ENCODE results near the gene DOK6. TPM values are rescaled to one million over a fixed set of nuclear protein-coding genes. Genes with fewer than 3 reads are reported as not detected.
A peak's percentile ranks its signal among the peaks of the same experiment; 100 is the strongest.
"Not testable (repeated sequence)": the region's sequence is repeated elsewhere in the genome, so short reads cannot be mapped to it uniquely, and the experiment has no call there.

Gene DOK6
- 0.07 and 0.18 TPM in 2 replicates for total RNA-seq (2014; rRNA removed; shearing (Covaris generic))
- 1.2 and 1.7 TPM in 2 replicates for polyA plus RNA-seq (2015; cell fraction: cytosol; rRNA removed)
- polyA plus RNA-seq (2015; cell fraction: nucleus; rRNA removed): 0.20 and 0.37 TPM in 2 replicates

GRCh38 chr18:69400253-69400975, at the start of gene DOK6:
Gene DOK6, plus strand, starts transcription at chr18:69400888.
- peak; percentile 68 for DNase-seq (ENCODE audit: low read depth)

- no peak for DNase-seq (ENCODE audit: low read depth)
Measured at GRCh38 chr18:69353023-69353422, 47.7 kb upstream of the DOK6 start.

GRCh38 chr18:69357590-69357989, 43.1 kb upstream of the DOK6 start:
- DNase-seq (ENCODE audit: low read depth): no peak

- no peak for DNase-seq (ENCODE audit: low read depth)
Measured at GRCh38 chr18:69358212-69358895, 42.3 kb upstream of the DOK6 start.

- DNase-seq (ENCODE audit: low read depth): not testable (repeated sequence)
Measured at GRCh38 chr18:69359768-69360167, 40.9 kb upstream of the DOK6 start.

GRCh38 chr18:69364930-69365329, 35.8 kb upstream of the DOK6 start:
- DNase-seq (ENCODE audit: low read depth): no peak

- DNase-seq (ENCODE audit: low read depth): no peak
Measured at GRCh38 chr18:69365658-69366057, 35.0 kb upstream of the DOK6 start.

- DNase-seq (ENCODE audit: low read depth): no peak
Measured at GRCh38 chr18:69367104-69367503, 33.6 kb upstream of the DOK6 start.

GRCh38 chr18:69371729-69372128, 29.0 kb upstream of the DOK6 start:
- DNase-seq (ENCODE audit: low read depth): no peak

- peak; percentile 14 for DNase-seq (ENCODE audit: low read depth)
Measured at GRCh38 chr18:69380324-69380723, 20.4 kb upstream of the DOK6 start.

GRCh38 chr18:69383186-69383585, 17.5 kb upstream of the DOK6 start:
- peak; percentile 7 for DNase-seq (ENCODE audit: low read depth)

- peak; percentile 25 for DNase-seq (ENCODE audit: low read depth)
Measured at GRCh38 chr18:69387186-69387585, 13.5 kb upstream of the DOK6 start.

- DNase-seq (ENCODE audit: low read depth): no peak
Measured at GRCh38 chr18:69388222-69388621, 12.5 kb upstream of the DOK6 start.

- peak; percentile 79 for DNase-seq (ENCODE audit: low read depth)
Measured at GRCh38 chr18:69397096-69397495, 3.6 kb upstream of the DOK6 start.

- DNase-seq (ENCODE audit: low read depth): no peak
Measured at GRCh38 chr18:69399253-69399652, 1.4 kb upstream of the DOK6 start.

GRCh38 chr18:69400976-69401225, 213 bp downstream of the DOK6 start:
- no peak for DNase-seq (ENCODE audit: low read depth)

- no peak for DNase-seq (ENCODE audit: low read depth)
Measured at GRCh38 chr18:69401226-69401971, 711 bp downstream of the DOK6 start.

- DNase-seq (ENCODE audit: low read depth): no peak
Measured at GRCh38 chr18:69401972-69402532, 1.4 kb downstream of the DOK6 start.

GRCh38 chr18:69402533-69402989, 1.9 kb downstream of the DOK6 start:
- no peak for DNase-seq (ENCODE audit: low read depth)

GRCh38 chr18:69408522-69408921, 7.8 kb downstream of the DOK6 start:
- DNase-seq (ENCODE audit: low read depth): no peak

GRCh38 chr18:69411199-69411598, 10.5 kb downstream of the DOK6 start:
- no peak for DNase-seq (ENCODE audit: low read depth)

- no peak for DNase-seq (ENCODE audit: low read depth)
Measured at GRCh38 chr18:69414184-69414583, 13.5 kb downstream of the DOK6 start.
